Activated T-cell treated with anti-CD3 and anti-CD28 coated beads, Interleukin-2, amount 50 U/mL, for 1 hour (primary cell): Measurements from ENCODE around the gene KRT34.
"Not testable (repeated sequence)": the region's sequence is repeated elsewhere in the genome, so short reads cannot be mapped to it uniquely, and the experiment has no call there.

Experiments used
- DNase-seq: peaks from one replicate; pipeline ENCODE4 v3.0.0-alpha.2; 2020

KRT34 gene

DNA sequence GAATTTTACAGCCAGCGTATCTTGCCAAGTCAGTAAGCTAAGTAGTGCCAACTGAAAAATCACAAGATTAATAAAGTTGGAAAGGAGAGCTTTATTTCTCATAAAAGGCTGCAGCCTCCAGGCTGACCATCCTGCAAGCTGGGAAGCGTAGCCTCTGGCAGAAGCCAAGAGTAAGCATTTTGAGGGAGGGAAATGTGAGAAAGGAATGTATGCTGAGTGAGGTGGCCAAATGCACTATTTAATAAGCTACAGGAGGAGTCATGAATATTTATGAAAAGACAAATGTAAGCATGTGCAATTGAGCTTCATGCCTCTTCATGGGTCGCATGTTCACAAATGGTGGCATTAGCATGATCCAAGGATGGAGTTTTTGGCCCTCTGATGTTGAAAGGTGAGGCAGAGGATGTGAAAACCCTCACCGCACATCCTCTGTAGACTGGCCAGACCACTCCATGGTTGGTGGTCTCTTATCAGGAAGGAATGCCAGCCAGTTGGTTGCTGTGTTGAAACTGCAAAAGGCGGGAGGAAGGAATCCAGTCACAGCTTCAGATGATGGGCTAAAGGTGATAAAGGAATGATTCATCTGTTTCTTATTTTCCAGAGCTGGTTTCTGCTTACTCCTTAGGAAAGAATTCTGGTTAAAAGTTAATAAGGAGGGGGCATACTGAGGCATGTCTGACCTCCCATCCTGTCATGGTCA is 21.7 kb downstream of the KRT34 start:
- DNase-seq = no peak

DNA sequence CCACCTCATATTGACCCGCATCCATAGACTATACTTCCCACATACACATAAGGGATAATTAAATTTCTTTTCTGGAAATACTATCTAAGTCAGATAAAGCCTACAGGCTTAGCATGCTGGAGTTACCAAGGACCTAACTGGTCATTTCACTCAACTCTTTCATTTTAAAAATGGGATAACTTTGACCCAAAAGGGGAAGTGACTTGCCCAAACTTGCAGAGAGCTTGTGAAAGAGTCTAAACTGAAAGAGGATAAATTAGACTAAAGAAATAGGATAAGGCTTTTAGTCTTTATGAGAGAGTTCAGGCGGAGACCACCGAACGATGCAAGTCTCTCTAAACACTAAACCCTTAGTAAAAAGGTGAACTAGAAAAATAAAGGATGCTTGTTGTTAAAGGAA is 27.6 kb downstream of the KRT34 start:
- no peak for DNase-seq

DNA sequence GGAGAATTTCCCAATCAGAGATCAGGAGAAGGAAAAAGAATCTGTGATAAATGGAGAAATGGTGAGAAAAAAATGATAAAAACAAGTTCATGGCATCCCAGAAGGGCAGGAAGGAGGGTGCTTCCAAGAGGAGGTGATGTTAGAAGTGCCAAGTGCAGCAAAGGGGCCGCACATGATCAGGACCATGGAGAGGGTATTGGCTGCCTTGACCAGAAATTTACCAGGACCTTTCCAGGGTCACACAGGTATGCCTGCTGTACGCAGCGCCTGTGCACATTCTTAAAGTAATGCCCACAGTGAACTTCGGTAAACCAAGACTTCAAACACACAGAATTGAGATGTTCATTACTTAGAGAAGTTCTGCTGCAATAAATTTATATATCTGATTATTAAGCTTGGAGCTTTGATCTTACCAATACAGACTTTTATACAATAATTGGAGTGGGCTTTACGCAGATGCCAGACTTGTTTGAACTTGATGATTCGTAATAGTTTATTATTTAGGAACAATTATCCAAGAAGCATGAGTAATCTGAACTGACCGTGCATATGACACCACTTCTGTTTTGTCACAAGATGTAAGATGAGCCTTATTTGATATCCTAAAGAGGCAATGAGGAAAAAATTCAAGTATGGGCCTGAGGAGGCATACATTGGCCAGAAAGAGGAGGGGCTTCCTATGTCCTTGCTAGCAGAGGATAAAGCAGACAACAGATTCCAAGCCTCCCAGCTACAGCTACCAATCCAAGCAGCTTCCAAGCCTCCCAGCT is 29.3 kb downstream of the KRT34 start:
- DNase-seq = no peak

DNA sequence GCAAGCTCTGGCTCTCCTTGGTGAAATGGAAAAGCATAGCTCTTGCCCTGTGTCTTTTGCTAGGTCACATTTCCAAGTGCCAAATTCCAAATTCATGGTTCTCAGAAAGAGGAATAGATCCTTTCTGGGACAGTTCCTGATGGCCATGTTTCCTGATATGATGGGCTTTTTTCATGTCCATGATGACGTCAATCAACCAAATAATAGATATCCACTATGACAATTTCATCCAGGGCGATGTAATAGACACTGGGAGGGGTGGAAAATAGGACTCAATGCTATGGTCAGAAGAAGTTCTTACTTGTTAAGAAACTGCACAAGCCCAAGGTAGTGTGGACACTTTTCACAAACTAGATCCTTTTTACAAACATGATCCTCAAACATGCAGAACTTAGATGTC is 30.9 kb downstream of the KRT34 start:
- DNase-seq = no peak

DNA sequence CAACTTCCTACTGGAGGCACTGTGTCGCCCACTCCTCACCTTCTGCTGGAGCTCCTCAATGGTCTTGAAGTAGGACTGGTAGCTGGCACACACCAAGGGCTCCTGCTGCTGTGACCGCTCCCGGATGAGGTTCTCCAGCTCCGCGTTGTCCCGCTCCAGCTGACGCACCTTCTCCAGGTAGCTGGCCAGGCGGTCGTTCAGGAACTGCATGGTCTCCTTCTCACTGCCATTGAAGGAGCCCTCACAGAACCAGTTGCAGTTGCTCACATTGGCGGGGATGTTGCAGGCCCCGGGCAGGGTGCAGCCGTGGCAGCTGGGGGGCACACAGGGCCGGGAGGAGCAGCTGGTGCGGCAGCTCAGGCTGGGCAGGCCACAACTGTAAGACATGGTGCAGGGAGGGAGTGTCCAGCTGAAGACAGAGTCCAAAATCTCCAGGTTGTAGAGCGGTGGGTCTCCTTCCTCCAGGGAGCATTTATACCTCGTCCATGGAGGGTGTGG is 31.7 kb downstream of the KRT34 start, which contains the start of gene KRT33A:
Gene KRT33A, minus strand, starts transcription at position 448 of the 498 bp plus-strand sequence. Its CDS starts 61 bp downstream, at position 387.
- DNase-seq = not testable (repeated sequence)

DNA sequence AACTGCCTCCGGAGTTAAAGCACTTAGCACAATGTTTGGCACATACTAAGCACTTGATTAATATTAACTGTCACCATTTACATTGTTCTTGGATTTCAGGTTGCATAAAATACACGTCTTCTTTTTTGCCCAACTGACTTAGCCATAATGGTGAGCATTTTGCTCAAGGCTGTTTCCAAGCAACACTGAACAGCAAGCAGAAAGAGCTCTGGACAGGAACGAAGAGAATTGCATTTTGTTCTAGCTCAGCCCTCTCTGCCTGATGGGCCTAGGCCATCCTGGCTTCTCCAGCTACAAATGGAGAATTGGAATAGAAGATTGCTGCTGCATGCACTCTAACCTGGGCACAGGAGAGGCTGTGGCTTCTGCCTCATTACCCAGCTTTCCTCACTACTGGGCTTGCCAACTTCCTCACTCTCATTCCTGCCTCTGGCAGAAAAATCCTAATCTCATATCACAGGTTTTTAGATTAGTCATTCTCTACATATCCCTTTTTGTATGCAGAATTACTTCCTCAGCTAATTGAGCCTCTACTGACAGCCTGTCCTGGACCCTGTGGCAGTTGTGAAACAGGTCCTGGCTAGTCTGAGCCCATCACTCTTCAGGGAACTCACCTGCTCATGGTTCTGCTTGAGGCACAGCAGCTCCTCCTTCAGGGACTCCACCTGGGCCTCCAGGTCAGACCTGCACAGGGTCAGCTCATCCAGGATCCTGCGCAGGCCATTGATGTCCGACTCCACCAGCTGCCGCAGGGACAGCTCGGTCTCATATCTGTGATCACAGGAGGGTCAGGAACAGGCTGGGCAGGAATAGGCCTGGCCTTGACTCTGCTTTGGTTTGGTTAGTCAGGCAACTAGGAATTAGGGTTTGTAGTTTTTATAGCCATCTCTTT is 34.0 kb downstream of the KRT34 start:
- no peak for DNase-seq

DNA sequence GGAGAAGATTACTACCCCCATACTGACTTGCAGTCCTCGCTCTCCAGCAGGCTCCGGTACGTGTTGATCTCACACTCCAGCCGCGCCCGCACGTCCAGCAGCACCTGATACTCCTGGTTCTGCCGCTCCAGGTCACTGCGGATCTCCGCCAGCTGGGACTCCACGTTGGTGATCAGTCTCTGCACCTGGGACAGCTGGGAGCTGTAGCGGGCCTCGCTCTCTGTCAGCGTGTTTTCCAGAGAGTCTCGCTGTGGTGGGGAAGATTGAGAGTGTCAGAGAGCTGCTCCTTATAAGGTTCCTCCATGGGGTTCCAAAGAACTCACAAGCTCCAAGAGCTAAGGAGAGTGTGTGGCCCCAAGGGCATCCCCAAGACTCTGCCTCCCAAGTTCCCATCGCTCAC is 35.7 kb downstream of the KRT34 start:
- not testable (repeated sequence) for DNase-seq

DNA sequence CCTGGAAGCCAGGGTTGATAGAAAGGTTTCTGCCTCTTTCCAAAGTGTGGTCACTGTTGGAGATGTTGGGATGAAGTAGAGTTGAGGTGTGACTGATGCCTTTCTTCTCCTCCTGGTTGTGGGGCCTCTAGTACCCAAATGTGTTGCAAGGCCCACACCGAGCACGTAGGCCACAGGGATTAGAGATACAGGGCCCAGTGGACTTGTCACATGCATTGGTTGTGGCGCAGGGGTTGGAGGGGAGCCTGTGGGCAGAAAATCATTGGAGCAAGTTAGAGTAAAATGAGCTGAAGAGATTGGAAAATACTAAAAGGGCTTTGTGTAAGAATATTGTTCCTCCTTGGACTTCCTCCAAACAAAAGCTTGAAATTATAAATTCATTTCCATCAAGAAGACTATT is 36.1 kb downstream of the KRT34 start:
- DNase-seq = no peak

DNA sequence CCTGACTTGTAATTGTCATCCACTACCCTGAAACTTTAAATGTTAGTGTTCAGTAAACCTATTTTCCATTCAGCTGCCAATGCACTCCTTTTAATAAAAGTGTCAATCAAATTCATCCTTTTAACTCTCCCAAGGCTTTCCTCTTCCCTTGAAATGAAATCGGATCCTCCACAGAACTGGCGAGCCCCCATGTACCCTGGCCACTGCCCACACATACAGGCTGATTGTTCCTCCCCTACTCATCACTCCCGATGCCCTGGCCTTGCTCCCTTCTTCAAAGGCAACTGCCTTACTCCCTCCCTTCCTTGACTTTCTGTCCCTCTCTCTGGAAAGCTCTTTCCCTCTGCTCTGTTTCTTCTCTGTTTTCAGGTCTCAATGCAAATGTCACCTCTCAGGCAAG is 39.1 kb downstream of the KRT34 start:
- DNase-seq = no peak

DNA sequence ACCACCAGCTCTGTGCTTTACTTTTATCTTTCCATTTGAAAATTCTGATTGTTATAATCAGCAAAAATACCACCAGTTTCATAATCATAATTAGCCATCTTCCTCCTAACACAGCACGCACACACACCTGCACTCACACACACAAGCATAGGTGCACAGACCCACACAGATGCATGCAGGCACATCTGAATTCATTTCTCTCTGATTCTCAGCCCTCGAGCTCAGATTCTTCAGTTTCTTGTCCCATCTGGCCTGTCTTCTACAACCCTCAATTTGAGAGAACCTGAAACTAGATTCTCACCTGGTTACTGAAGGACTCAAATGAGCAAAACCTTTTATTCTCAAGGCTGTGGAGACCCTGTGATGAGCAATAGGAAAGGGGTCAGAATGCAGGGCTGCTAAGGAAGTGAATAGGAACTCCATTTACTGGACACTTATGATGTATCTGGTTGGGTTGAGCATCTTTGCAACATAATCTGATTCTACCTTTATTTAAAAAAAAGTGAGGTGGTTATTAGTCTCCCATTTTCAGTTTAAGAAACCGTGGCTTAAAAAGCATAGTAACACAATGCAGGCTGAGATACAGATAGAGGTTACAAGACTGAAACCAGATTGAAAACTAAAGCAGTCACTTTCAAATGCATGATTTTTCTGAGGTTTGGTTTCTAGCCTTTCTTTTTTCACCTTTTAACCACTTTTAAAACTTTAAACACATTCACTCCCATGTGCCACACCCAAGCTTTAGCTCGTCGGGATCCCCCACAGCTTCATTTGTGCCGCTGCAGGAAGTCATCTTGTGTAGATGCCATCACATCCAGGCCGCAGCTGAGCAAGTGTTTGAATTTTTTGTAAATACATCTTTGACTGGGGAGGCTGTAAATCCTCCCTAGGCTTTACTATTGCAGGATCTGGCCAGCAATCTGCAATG is 40.9 kb downstream of the KRT34 start:
- peak; percentile 57 for DNase-seq

DNA sequence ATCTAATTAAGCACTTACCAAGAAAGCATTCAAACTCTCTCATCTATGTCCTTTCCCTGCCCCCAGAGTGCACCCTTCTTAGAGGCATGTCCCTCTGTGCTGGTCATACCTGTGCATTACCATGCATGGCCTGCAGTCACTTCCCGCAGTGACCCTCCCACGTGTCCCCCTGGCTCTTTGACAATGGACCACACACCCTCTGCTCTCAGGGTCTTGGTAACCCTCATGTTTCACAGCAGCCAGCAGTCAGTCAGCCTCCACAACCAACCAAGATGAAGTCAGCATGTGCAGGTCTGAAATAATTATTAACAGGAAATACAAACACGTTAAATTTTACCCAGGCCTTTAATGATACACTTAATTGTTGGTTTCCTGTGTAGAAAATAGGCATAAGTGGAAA is 41.6 kb downstream of the KRT34 start:
- no peak for DNase-seq

DNA sequence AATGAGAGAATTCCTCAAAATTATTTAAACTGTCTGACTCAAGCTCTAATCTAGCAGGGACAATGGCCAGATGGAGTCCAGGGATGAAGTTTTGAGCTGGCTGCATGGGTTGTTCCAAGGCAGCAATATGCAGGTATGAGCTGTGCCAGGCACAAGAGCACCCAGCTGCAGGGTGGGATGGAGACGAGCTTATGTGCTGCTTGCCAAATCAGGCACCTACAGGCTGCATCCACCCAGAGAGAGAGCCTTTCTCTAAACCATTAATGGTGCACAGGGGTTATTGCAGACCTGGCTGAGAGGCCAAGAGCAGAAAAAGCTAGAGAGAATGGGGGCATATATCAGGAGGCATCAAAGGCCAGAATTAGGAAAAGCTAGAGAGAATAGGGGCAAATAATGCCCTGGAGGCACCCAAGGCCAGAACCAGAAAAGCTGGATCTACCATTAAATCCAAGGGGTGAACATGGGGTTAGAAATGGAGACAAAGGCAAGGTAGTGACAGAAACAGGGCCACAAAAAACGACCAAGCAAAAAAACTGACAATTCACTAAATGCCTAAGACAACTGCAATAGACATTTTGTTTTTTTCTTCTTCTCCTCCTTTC is 42.4 kb downstream of the KRT34 start:
- DNase-seq = no peak

DNA sequence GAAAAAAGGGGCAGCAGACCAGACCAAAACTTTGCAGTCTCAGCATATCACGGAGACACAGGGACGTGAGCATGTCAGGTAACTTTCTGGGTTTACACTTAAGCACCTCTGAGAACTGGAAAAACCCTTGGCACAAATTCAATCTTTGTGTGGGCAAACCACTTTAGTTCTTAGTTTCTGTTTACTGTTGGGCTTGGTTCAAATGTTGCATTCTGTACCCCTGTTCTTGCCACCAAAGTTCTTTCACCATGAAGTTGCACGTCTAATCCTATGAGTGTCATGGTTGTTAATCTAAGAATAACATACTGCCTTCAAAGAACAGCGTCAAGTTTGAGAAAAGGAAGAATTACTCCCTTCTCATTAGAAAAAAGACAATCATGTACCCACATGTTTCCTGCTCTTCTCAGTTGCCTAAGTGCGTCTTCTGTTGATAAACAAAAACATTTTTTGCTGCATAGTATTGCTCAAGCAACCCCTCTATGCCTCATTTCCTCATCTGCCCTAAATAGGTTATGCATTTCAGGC is 43.1 kb downstream of the KRT34 start:
- DNase-seq = no peak

DNA sequence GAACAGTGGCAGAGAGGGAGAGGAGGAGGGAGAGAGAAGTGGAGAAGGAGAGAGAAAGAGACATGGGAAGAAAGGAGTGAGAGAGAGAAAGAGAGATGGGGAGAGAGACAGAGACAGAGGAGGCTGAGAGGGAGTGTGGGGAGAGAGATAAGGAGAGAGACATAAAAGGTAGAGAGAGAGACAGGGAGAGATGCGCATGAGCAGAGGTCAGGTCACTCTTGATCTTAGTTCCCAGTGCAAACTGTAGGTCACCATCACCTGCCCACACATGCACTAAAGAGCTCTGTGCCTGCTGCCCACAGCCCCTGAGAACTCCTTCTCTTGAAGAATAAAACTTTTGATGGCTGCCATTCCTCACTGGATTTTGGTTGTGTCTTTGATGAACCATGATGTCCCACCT is 46.4 kb downstream of the KRT34 start:
- DNase-seq = no peak

DNA sequence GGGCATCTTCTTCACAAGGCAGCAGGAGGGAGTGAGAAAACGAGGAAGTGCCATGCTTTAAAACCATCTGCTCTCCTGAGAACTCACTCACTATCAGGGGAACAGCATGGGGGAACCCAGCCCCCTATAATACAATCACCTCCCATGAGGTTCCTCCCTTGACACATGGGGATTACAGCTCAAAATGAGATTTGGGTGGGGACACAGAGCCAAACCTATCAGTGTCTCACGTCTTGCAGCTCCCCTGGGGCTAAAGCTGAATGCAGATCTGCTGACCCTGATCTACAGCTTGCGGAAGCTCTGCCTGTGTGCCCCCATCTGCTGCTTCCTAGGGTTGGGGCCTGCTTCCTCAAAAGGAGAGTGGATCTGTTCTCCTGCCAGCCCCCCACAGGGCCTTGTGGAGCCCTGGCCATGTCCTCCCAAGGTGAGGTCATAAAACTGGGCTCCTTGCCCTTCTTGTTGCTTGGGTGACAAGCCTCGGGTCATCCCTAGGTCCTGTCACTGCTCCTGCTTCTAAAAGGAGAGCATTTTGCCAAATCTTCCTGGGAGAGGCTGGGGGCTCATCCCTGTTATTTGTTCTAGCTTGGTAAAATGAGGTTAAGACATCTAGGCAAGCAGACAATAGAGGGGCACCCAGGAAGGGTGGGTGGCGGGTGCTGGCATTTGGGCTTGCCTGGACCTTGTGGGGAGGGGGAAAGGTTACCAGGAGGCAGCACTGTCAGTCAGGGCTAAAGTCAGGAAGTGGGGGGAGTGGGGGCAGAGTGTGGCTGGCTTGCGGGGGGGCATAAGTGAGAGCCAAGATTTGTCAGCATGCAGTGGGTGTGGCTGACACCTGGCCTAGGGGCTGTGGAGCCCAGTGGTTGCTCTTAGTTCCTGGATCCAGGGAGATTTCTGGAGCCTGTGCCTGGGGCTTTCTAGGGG is 47.5 kb downstream of the KRT34 start:
- DNase-seq = no peak

DNA sequence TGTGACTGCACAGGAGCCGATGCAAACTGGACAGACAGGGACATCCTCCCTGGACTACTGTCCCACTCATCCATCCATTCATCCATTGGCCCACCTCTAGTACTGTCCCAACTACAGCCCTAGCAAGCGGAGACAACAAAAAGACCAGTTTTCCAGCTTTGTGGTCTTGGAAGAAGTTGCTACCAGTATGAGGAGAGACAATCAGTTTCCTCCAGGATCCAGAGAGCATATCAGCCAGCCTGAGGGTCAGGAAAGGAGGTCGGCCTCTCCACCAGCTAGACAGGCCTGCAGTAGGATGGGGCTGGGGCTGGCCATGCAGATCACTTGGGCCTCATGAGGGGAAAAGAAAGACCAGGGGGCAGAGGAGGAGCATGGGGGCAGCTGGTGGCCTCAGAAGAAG is 48.3 kb downstream of the KRT34 start:
- no peak for DNase-seq

DNA sequence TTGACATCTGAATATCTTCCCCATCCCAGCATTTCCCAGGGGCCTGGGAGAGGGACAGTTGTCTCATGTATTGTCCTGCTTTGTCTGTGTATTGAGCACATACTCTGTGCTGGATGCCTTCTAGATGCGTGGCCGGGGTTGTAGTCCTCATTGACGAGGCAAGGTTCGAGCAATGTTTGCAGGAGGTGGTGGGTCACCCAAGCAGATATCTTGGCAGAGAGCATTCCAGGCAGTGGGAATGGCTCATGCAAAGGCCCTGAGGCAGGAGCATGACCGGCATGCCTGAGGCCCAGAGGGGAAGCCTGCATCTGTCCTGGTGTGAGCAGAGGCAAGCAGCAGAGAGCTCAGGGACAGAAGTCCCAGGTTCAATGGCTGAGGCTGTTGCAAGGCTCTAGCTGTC is 49.0 kb downstream of the KRT34 start:
- DNase-seq = no peak

DNA sequence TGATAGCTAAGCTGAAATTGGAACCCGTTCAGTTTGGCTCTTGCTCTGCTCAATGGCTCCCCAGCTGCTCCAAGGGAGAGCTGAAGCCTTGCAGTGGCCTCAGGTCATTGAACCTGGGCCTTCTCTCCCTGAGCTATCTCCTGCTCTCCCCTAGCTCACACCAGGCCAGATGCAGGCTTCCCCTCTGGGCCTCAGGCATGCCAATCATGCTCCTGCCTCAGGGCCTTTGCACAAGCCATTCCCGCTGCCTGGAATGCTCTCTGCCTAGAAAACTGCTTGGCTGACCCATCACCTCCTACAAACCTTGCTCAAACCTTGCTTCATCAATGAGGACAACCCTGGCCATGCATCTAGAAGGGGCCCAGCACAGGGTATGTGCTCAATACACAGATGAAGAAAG is 49.9 kb downstream of the KRT34 start:
- no peak for DNase-seq

DNA sequence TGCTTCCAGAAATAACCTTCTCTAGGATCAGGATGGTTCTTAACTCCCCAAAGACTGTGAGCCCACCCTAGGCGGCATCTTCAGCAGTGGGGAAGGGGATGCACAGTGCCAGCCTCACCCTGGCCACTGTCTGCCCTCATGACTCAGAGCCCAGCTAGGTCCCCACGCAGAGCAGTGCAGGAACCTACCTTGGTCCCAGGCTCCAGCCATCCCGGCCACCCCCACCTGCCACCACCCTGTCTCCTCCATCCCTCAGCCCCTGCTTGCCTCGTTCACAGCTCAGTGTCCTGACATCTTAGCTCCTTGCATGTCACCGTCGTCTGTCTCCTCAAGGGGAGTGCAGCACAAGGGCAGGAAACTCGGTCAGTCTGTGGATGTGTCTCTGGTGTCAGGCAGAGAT is 50.5 kb downstream of the KRT34 start:
- DNase-seq = no peak

DNA sequence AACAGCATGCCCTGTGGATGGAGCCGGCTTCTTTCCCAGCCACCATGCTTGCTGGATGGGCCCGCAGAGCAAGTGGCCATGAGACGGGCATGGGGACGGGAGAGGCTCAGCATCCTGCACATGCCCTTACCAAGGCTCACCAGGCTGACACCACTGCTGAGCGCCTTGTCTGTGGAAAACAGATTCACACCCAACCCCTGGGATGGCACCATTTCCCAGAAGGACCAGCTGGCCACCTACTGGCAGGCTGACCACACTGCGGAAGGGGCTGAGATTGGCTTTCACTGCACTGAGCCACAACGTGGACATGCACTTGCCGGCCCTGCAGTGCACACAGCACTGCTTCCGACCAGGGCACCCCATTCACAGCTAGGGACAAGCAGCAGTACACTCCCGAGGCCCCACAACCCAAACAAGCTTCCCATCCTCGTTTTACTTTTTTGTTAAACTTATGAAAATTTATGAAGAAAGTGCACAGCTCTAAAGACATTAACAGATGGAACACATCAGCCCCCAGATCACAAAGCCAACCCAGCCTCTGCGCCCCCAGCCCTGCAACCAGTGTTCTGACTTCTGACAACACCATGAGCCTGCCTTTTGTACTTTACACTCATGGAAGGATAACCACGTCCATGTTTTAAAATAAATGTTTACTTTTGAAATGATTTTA is 52.7 kb downstream of the KRT34 start:
- no peak for DNase-seq
